ENCODE results near the gene FAM240A.

Gene FAM240A

DNA sequence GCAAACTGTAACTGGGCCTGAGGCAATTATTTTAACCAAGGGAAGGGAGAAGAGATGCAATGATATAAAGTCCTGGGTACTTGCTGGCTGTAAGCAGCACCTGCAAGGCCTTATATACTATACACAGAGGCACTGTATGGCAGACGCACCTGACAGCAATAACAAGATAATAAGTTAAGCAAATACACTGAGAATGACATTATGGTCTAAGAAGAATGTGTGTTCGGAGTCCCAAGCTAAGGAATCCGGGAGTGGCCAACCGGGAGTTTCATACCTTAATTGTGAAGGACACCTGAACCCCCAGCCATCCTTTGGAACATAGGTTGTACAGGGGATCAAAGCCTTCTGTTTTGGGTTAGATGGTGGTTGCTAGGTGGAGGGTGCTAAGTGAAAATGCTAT is 13.7 kb downstream of the FAM240A start:
- DNase-seq (ENCODE audit: low spot score) = no peak

DNA sequence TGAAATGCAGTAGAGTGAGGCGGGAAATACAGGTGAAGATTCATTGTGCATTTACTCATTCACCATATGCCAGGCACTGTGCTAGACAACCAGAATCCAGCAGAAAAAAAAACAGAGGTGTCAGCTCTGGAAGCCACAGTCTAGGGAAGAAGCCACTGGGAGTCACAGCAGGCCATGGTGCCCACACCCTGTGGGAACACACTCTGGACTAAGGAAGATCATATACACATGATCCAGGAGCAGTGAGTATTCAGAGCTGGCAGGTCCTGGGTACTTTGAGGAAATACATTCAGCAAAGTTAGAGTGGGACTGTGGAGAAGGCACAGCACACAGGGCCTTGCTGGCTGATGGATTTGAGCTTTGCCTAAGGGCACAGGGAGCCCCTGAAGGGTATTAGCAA is 14.8 kb downstream of the FAM240A start:
- DNase-seq (ENCODE audit: low spot score) = no peak

DNA sequence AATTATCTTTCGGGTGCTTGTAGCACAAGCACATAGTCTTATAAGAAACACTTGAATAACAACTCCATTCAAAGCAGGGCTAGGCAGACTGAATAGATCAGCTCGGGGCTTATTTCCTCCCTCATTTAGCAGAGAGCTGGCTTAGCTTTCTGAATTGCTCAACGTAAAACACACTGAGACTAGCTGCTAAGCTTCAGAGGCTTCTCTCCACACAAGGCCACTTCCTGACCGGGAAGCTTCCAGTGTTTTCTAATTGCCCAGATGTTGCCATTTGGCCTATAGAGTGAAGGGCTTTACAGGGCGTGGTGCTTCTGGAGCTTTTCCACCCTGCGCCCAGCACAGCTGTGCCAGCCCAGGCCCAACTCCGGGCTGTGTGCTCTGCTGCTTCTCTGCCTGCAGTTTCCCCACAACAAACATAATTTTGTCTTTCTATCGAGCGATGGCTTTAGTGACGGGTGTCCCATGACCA is 16.6 kb downstream of the FAM240A start:
- DNase-seq (ENCODE audit: low spot score) = peak; percentile 61

DNA sequence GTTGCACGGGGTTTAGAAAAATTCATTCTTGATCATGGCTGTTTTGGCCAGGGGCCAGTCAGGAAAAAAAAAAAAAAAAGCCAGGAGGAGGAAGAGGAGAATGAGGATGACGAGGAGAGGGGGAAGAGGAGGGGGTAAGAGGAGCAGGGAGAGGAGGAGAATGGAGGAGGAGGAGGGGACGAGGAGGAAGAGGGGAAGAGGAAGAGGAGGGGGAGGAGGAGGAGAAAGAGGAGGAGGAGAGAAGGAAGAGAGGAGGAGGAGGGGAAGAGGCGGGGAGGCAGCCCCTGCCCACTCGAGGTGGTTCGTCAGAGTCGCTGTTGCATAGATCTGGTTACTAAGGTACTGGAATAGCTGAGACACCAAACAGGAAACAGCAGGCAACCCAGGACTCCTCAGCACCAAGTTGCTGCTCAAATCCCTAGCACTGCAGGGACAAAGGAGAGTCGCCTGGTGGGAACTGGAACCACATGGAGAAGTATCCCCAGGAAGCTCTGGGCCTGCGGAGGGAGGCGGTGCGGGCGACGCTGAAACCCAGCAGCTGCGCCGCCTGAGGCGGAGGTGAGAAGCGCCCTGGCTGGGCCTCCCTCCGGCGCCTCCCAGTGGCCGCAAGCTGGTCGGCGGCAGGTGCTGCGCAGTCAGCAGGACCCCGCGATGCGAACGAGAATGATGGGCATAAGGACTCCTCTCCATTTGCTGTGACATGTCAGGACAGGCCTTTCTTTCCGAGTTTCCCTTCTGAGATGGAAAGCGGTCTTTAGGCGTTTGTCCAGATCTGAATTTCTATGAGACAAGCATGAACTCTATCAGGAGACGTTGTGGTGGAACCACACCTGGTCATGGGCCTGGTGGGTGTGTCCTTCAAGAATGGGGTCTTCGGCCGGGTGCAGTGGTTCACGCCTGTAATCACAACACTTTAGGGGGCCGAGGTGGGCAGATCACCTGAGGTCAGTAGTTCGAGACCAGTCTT is 17.5 kb downstream of the FAM240A start:
- DNase-seq (ENCODE audit: low spot score) = peak; percentile 64

DNA sequence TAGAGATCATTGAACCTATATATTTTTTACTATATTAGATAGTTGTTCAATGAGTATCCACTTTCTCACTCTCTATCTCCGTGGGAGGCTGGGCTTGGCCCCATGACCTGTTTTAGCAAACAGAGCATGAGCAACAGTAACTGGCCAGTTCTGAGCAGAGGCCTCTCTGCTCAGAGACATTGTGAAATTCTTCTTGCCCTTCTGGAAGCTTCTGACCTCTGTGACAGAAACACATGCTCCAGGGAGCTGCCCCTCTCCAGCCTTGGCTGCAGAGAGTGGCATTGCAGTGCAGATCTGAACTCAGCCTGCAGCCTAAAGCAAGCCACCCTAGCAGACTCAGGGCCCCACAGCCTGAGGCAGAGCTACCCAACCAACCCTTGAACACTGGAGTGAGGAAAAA is 20.5 kb downstream of the FAM240A start:
- DNase-seq (ENCODE audit: low spot score) = no peak

DNA sequence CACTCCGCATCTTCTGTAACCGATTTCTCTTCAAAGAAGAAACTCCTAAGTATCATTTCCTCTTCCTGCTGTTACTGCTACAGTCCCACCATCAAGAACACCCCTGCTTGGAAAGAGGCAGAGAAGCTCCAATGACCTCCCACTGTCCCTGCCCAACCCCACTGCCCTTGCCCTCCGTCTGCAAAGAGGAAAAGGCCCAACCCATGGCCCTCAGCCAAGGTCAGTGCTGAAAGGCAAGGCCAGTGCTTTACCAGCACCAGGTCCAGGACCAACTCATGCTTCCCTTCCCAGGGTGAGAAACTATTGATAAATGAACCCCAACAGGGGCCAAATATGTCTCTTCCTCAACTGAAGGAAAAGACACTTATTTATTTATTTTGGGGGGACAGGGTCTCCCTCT is 22.5 kb downstream of the FAM240A start:
- no peak for DNase-seq (ENCODE audit: low spot score)

DNA sequence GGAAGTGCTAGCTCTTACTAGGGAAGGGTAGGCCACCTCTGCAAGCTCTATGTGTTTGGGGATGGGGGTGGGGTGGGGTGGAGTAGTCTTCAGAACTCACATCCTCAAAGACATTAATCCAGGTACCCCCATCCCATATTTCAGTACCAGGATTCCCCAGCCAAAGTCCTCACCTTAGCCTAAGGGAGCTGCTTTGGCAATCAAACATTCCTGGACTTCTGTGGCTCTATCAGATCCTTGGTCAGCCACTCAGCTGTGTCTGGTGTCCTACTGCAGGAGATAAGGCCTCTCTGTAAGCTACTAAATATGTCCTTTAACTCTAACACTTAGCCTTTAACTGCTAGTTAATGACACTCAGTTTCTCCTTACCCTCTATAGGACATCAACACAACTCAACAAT is 26.9 kb downstream of the FAM240A start:
- DNase-seq (ENCODE audit: low spot score) = no peak

DNA sequence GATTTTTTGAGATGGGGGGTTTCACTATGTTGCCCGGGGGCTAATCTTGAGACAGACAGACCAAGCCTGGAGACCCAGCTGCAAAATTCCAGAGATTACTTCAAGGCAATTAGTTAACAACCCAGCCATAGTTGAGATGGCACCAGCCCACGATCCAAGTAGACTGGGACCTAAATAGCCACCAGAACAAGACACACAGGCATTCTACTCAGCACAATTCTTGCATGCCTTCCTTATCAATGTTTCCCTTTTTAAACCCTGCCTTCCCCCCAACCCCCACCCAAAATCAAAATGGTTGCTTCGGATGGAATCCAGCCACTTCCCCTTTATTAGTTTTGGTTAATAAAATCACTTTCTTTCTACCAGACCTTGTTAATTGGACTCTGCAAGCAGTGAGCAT is 28.6 kb downstream of the FAM240A start:
- DNase-seq (ENCODE audit: low spot score) = no peak

DNA sequence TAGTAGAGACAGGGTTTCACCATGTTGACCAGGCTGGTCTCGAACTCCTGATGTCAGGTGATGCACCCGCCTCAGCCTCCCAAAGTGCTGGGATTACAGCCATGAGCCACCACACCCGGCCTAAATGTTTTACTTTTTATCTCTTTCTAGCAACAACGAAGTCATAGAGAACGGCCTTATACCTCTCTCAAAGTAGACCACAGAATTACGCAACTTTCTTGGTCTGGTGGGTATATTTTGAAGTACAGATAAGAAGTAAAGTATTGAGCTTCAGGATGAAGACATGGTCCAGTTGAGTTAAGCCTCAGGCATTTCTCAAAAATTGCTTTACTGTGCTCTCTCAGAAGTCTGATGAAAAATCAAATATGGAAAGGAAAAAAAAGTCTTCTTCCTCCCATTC is 30.6 kb downstream of the FAM240A start:
- DNase-seq (ENCODE audit: low spot score) = no peak

DNA sequence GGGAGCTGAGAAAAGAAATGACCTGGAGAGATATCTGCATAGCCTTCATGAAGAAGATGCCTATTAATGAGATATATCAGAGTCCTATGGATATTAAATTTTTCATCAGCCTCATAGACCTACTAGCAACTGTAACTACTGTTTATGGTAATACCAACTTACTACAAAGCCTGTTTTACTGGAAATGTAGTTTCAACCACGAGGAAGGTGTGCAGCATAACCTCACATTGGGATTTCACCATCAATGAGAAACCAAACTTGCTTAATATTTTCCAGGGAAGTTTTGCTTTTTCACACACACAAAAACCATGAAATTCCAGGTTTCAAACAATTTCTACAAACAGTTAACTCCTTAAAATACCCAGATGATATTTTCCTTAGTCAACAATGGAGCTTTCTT is 31.4 kb downstream of the FAM240A start:
- no peak for DNase-seq (ENCODE audit: low spot score)

DNA sequence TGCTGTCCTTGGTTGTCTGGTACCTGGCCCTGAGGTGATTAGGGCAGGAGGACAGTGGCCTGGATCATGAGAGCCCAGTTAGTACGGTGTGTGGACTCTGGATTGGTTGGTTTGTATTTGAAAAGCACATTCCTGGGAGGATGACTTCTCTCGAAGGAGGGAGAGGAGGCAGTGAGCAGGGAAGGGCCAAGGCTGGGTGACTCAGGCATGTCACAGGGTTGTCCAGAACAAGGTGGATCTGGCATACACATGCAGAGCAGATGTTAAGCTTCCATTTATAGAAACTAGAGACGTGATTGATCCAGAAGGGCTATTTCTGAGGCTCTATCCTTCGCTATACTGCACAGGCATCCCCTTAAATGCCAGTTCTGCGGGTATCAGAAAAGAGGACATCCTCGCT is 34.4 kb downstream of the FAM240A start:
- no peak for DNase-seq (ENCODE audit: low spot score)

DNA sequence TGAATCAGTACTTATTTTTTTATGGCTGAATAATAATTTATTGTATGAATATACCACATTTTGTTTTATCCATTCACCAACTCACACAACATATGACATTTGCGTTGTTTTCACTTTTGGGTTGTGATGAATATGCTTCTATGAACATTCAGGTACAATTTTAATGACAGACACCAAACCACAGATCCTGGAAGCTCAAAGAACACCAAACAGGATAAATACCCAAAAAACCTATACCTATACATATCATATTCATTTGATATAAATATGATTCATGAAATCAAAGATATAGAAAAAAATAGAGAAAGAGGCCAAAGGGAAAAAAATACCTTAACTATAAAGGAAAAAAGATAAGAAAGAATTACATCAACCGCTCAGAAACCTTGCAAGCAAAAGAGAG is 35.8 kb downstream of the FAM240A start:
- DNase-seq (ENCODE audit: low spot score) = no peak

DNA sequence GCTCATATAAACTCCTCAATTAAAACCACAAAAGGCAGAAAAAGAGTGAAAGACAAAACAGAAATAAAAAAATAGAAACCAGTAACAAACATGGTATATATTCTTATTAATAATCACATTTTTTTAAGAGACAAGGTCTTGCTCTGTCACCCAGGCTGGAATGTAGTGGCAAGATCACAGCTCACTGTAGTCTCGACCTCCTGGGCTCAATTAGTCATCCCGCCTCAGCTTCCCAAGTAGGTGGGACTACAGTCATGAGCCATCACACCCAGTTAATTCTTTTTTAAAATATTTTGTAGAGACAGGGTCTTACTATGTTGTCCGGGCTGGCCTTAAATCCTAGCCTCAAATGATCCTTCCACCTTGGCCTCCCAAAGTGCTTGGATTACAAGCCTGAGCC is 37.1 kb downstream of the FAM240A start:
- no peak for DNase-seq (ENCODE audit: low spot score)

DNA sequence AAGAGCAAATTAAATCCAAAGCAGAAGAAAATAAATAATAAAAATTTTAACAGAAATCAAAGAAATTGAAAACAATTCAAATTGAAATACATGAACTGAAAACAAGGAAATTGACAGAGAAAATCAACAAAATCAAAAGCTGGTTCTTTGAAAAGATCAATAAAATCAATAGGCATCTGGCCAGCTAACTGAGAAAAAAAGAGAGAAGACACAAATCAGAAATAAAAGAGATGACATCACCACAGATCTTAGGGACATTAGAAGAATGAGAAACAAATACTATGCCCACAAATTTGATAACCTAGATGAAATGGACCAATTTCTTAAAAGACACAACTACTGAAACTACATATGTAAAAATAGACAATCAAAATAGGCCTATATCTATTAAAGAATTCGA is 38.8 kb downstream of the FAM240A start:
- DNase-seq (ENCODE audit: low spot score) = no peak

DNA sequence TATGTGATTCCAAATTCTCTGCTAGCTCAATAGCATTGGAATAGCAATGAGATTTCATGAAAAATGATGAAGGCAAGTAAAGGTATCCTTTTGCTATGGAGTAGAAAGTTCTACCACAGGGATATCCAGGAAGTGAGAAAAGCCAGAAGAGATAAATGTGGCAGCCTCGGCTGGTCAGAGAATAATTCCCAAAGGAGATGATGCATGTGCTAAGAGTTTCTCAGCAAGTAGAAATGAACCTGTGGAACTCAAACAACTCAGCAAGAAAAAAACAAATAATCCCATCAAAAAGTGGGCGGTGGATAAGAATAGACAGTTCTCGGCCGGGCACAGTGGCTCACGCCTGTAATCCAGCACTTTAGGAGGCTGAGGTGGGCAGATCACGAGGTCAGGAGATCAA is 42.9 kb downstream of the FAM240A start:
- no peak for DNase-seq (ENCODE audit: low spot score)

DNA sequence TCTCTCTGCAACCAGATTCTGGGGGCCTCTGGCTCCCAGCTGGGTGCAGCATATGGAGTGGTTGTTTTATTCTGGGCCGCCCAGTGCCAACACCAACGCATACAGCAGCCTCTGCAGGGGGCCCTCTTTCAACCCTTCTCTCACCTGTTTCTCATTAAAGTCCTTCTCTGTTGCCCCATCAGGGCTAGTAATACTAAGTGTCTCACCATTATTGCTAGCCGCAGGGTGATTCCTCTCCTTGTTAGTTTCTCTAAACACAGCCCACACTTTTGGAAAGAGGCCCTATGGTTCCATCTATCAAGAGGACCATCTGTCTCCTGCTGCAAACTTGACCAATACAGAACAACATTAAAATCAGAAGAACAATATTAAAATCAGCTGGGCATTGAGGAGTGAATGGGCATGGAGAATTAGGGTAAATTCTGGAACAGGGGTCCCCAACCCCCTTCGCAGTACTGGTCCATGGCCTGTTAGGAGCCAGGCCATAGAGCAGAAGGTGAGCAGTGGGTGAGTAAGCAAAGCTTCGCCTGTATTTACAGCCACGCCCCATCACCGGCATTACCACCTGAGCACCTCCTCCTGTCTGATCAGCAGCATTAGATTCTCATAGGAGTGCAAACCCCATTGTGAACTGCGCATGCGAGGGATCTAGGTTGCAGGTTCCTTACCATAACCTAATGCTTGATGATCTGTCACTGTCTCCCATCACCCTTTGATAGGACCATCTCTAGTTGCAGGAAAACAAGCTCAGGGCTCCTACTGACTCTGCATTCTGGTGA is 44.6 kb downstream of the FAM240A start:
- no peak for DNase-seq (ENCODE audit: low spot score)

DNA sequence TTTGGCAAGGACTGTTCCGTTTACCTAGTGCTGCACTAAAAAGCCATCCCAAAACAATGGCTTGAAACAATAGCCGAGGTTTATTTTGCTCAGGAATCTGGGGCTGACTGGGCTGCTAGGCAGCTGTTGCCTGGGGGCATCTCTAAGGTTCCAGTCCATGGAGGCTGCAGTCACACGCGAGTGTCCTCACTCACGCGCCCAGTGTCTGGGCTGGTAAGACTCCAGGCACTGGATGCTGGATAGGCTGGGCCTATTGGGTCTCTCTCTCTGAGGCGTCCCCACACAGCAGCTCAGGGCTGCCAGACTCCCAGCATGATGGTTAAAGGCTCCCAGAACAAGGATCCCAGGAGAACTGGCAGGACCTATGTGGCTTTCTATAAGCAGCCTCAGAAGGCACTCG is 47.0 kb downstream of the FAM240A start:
- DNase-seq (ENCODE audit: low spot score) = no peak

DNA sequence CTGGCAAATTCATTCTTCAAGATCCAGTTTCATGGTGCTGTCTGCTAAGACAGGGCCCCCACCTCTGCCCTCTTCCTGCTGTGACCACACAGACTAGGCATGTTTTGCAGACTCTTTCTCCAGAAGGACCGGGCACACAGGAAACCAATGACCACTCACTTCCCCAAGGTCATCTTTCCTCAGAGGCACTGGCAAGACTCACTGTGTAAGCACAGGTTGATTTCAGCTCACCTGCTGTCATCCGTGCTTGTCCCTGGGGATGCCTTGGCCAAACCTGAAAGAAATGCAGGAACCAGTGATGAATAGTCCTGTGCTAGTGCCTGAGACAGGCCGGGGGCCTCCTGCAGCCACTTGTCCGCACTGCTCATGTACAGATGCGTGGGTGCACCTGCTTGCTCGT is 47.7 kb downstream of the FAM240A start:
- DNase-seq (ENCODE audit: low spot score) = no peak

DNA sequence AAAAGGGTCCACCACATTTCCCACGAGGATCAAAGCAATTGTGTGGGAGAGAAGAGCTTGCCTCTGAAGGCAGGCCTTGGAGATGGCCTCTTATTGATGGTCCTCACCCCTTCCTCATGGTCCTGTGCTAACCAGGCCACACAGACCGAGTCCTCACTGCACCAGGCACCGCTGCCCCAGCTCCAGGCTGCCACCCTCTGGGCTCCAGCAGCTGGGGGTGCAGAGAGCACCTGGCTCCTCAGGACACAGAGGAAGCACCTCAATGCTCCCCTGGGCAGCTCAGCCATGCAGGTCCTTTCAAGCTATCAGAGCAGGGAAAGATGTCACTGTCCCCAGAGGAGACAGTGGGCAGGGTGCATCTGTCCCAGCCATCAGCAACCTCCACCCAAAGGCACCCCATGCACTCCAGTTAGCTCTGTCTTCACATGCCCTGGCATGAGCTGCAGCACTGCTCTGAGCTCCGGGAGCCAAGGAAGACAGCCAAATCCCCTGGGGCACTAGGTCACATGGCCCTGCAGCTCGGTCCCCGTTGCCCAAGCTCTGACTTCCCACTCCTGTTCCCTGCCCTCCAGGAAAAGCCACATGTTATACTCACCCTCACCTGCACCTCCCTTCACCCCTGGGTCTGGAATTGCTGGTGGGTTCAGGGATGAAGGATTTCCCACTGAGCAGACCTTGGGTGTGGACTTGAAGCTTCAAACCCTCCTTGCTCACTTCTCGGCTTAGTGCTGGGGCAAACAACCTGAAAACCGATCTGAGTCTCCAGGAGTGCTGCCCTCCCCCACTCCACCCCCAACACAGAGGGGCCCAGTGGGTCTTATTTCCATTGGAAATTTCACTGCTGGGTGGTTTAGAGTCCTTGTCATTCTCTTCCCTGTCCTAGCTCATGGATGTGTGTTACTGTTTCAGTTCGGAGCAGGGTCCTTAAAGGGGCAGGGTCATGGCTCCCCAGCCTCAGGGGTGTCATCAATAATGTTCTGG is 48.5 kb downstream of the FAM240A start:
- no peak for DNase-seq (ENCODE audit: low spot score)

DNA sequence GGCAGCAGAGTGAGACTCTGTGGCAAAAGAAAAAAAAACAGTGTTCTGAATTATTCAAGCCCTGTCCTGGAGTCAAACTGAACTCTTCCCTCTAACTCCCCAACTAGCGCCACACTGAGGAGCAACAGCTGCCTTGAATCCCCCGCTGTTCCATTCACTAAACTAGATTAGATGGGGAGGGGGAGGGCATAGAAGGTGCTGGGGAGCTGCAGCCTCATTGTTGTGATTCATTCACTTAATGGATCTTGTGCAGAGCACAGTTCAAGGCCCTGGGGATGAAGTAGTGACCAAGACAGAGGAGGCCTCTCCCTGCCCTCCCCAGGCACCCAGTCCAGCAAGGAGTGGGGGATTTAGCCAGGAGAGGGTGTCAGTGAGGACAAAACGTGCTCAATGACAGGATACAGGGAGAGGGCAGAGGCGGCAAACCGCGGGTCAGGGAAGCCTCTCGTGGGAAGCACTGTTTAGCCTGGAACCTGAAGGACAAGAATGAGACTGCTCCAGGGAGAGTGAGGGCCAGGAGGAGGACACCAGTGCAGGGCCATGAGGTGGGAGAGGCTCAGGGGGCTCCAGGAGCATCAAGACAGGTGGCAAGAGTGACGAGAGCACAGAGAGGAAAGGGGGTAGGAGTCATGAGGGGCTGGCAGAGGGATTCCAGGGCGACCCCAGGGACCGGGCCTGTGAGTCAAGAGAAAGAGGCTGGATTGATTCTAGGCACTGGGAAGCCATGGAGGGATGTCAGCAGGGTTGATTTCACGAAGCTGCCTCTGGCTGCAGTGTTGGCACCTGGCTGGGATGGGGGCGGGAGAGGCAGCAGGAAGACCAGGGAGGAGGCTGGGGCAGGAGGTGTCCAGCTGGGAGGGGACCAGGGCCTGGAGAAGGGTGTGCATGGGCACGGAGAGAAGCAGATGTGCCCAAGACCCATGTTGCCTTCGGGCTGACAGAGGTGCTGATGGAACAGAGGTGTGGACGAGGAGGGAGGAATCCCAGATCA is 49.7 kb downstream of the FAM240A start:
- no peak for DNase-seq (ENCODE audit: low spot score)
